Nephron progenitor cell (in vitro differentiated cells): Measurements from ENCODE around the gene AMPD3.

Experiments
- DNase-seq: peaks from one replicate; pipeline ENCODE4 v3.0.0; 2021
- H3K27ac Mint-ChIP-seq: 2 replicates; pipeline ENCODE4 v1.8.0; 2021; ENCODE audit warnings: mild to moderate bottlenecking, moderate library complexity, mixed read lengths
- H3K27me3 Mint-ChIP-seq: 2 replicates; pipeline ENCODE4 v1.8.0; 2021; ENCODE audit warnings: mild to moderate bottlenecking, low read depth, mixed read lengths; ENCODE audit not compliant: poor library complexity
- H3K36me3 Mint-ChIP-seq: 2 replicates; pipeline ENCODE4 v1.8.0; 2021; ENCODE audit warnings: low read depth, mixed read lengths
- H3K4me1 Mint-ChIP-seq: 2 replicates; pipeline ENCODE4 v1.8.0; 2021; ENCODE audit warnings: mixed read lengths
- H3K4me3 Mint-ChIP-seq: 2 replicates; pipeline ENCODE4 v1.8.0; 2021; ENCODE audit warnings: mild to moderate bottlenecking, moderate library complexity, mixed read lengths
- H3K9me3 Mint-ChIP-seq: 2 replicates; pipeline ENCODE4 v1.8.0; 2021; ENCODE audit warnings: mild to moderate bottlenecking, moderate library complexity, mixed read lengths
- TF ChIP-seq, protein P1 (sequence below): fragments of 200-600 bp; sonication (generic); IDR thresholded peaks from 2 replicates; pipeline ENCODE4 v1.5.0; 2021; ENCODE audit warnings: antibody characterized with exemption

The AMPD3 gene

GRCh38 chr11:10503221-10503620 lies 48.2 kb downstream of the AMPD3 start:
- no peaks in the 10 kb centered on the region for H3K27me3 Mint-ChIP-seq
- H3K27ac Mint-ChIP-seq = no peak overlapping the region
- peaks cover 17% of the 10 kb centered on the region for H3K4me1 Mint-ChIP-seq
- no peak for DNase-seq
- TF ChIP-seq, protein P1, sequence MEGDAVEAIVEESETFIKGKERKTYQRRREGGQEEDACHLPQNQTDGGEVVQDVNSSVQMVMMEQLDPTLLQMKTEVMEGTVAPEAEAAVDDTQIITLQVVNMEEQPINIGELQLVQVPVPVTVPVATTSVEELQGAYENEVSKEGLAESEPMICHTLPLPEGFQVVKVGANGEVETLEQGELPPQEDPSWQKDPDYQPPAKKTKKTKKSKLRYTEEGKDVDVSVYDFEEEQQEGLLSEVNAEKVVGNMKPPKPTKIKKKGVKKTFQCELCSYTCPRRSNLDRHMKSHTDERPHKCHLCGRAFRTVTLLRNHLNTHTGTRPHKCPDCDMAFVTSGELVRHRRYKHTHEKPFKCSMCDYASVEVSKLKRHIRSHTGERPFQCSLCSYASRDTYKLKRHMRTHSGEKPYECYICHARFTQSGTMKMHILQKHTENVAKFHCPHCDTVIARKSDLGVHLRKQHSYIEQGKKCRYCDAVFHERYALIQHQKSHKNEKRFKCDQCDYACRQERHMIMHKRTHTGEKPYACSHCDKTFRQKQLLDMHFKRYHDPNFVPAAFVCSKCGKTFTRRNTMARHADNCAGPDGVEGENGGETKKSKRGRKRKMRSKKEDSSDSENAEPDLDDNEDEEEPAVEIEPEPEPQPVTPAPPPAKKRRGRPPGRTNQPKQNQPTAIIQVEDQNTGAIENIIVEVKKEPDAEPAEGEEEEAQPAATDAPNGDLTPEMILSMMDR = no peak
- no peaks in the 10 kb centered on the region for H3K9me3 Mint-ChIP-seq
- peaks cover 19% of the 10 kb centered on the region for H3K36me3 Mint-ChIP-seq
- H3K4me3 Mint-ChIP-seq = no peak overlapping the region

DNA sequence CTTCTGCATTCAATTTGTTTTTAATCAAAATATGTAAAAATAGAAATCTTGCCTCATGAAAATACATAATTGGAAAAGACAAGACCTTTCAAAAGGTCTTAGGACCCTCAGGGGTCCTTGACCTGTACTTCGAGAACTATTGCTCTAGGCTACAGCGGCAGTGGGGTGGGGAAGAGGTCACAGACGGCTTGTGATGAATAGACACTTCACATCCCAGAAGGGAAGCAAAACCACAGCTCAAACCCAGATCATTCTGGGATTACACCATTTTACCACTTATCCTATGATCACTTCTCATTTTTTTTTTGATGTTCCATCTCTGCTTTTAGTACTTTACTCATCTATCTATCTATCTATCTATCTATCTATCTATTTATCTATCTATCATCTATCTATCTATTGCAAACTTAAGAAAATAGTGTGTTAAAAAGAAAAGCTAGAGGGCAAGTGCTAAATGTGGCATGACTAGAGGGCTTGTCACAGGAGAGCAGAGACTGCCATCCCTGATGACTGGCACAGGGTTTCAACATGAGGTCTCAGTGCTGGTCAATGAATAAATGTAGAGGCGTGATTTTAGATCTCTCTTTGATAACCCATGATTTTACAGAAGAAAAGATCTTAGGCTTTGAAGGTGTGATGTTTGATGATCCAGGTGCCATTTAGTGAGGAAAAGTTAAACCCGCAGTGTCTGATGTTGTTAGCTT lies 48.9 kb downstream of the AMPD3 start:
- H3K4me3 Mint-ChIP-seq = no peak overlapping the region
- H3K36me3 Mint-ChIP-seq = peaks cover 19% of the 10 kb centered on the region

DNA sequence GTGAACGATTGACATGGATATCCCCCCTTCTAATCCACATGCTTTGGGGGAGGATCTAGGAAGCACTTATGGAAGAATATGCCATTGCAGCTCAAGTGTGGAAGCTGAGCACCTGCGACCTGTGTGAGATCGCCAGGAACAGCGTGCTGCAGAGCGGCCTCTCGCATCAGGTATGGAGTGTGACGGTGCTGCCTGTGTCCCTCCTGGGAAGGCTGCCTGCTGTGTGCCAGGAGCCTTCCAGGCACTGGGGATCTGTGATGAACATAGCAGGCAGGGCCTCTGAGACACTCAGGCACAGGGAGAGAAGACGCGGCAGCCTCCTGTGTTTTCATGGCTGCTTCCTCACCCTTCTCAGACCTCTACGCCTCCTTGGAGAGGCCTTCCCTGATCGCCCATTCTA lies 49.4 kb downstream of the AMPD3 start:
- Mint-ChIP-seq H3K36me3 (peaks cover 19% of the 10 kb centered on the region), H3K27ac (peak overlapping the region; percentile 78), H3K4me1 (peaks cover 15% of the 10 kb centered on the region), H3K27me3 (no peaks in the 10 kb centered on the region), H3K4me3 (no peak overlapping the region), H3K9me3 (no peaks in the 10 kb centered on the region)
- TF ChIP-seq, protein P1 = no peak
- DNase-seq = no peak

More for the DNA sequence above, 48.9 kb downstream of the AMPD3 start:
- no peak overlapping the region for H3K27ac Mint-ChIP-seq
- peaks cover 15% of the 10 kb centered on the region for H3K4me1 Mint-ChIP-seq
- H3K9me3 Mint-ChIP-seq = no peaks in the 10 kb centered on the region
- DNase-seq = no peak
- TF ChIP-seq, protein P1 = no peak
- no peaks in the 10 kb centered on the region for H3K27me3 Mint-ChIP-seq

DNA sequence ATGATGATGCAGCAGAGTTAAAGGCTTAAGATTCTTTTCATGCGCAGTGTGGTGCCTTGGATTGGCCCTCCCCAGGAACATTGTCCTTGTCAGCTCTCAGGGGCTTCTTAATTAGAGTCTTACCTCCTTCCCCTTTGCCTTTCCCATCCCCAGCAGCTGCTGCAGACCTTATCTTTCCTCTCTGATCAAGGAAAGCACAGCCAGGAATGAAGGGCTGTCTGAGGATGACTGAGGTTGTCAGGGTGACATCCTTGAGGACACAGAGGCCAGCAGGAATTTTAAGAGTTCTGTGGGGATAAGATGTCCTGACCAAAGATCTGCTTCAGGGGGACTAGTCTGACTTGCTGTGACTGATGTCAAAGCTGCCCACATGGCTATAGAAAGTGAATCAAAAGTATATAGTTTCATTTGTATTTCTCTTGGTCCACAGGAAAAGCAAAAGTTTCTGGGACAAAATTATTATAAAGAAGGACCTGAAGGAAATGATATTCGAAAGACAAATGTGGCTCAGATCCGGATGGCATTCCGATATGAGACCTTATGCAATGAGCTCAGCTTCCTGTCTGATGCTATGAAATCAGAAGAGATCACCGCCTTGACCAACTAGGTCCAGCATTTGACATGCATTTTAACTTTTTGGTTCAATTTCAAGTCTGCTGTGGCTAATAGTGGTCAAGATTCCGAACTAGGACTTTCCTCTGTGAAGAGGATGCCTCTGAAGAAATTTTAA lies 50.4 kb downstream of the AMPD3 start:
- Mint-ChIP-seq H3K9me3 (no peaks in the 10 kb centered on the region), H3K36me3 (peaks cover 19% of the 10 kb centered on the region), H3K27me3 (no peaks in the 10 kb centered on the region), H3K27ac (no peak overlapping the region), H3K4me1 (peaks cover 15% of the 10 kb centered on the region), H3K4me3 (no peak overlapping the region)
- TF ChIP-seq, protein P1 = no peak
- no peak for DNase-seq

DNA sequence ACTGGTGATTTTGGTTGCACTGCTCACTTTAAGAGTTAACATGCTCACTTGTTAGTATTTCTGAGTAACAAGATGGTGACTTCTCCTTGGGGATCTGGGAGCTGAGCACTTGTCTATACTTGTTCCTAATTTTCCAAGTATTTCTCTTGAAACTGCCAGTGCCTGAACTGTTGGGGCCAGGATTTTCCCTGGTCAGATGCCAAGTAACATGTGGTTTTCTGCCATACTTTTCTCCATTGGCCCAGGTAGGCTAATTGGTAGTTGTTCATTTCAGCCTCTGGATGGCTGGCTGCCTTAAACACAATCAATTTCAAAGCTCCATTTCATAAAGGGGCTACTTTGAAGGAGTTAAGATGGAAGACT lies 50.9 kb downstream of the AMPD3 start:
- Mint-ChIP-seq H3K4me1 (peaks cover 15% of the 10 kb centered on the region), H3K4me3 (no peak overlapping the region), H3K9me3 (no peaks in the 10 kb centered on the region), H3K27ac (no peak overlapping the region), H3K36me3 (peaks cover 19% of the 10 kb centered on the region), H3K27me3 (no peaks in the 10 kb centered on the region)
- TF ChIP-seq, protein P1 = no peak
- DNase-seq = no peak
